AG04449 (cell line): ENCODE data around the gene KIF3A.

Source experiments
- CTCF ChIA-PET: fragments of 350-600 bp; formaldehyde crosslinking; extraction: SDS; loops from one replicate; lab custom pipeline; 2021; ENCODE audit warnings: antibody characterized with exemption; lab: Yijun Ruan, JAX
- POLR2A ChIA-PET: fragments of 400-600, 350-600 bp; formaldehyde crosslinking; extraction: SDS; loops from one replicate; lab custom pipeline; 2020; ENCODE audit warnings: antibody characterized with exemption, inconsistent platforms; lab: Yijun Ruan, JAX
- DNase-seq: peaks from one replicate; pipeline ENCODE4 v3.0.0-alpha.2; 2010; ENCODE audit warnings: low read depth, low spot score
- H3K4me3 ChIP-seq: 2 replicates; pipeline ENCODE4 v1.5.1; 2011; ENCODE audit warnings: low read depth, mild to moderate bottlenecking, control low read depth, low read length
- CTCF ChIP-seq: IDR thresholded peaks from one replicate; pipeline ENCODE4 v1.5.1; 2011; ENCODE audit warnings: mild to moderate bottlenecking, moderate library complexity, low read length, control low read depth, inconsistent platforms; ENCODE audit not compliant: insufficient read depth; ENCODE audit errors: missing control alignments

The KIF3A gene

DNA sequence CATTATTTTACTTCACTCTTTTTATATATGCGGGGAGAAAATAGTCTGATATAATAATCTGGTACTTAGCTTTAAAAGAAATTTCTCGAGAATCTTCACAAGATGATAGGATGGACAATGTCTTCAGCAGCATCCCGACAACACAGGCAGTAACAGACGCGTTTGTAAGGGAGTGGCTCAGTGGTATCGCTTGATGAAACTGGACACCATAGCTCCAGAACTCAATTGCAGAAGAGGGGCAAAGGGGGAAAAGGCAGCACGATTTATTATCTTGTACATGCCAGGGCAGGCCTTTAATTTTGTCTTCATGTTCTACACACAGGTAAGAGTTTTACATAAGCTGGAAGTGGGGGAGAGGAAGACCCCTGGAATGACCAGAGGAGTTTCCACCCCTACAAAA is 47.8 kb downstream of the KIF3A start:
- no peak for DNase-seq
- no peak overlapping the region for H3K4me3 ChIP-seq
- POLR2A ChIA-PET: no interaction called here

DNA sequence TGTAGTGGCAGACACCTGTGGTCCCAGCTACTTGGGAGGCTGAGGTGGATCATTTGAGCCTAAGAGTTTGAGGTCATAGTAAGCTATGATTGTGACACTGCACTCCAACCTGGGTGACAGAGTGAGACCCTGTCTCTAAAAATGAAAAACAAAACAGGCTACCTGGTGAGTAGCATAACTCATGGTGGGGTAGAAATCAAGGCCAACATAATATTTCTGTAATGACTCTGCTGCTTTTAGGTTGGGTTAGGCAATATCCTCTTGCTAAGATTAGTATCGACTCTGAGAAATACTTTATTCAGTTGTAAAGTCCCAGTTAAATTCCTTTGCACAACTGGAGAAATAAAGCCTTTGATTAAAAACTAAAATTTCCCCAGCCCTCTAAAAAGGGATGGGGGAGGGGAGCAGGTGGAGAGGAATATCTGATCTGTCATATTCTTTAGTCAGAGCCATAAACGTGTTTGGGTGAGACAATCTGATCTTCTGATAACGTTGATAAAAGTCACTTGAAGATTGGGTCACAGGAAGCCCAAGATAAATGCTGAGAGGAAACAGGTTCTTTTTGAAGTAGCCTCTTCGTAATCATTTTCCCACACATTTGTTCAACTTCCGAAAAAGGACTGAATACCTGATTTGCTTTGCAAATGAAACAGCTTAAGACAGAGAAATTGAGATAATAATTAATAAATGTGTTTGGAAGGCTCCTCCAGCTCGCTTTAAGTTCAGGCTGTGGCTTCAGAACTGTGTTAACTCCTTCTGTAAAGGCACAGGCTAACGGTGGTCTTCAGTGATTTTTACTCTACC is 48.6 kb downstream of the KIF3A start:
- ChIA-PET POLR2A (no interaction called here), CTCF (interaction anchor here (1.1 to 1.5 kb wide), 4 partner anchors 12 to 132 kb away, joined by 3 to 6 read pairs (median 4); no protein-coding TSS in a partner anchor)
- no peak for TF ChIP-seq CTCF
- no peak overlapping the region for H3K4me3 ChIP-seq
- DNase-seq: no peak

More for the DNA sequence above, 47.8 kb downstream of the KIF3A start:
- TF ChIP-seq CTCF: no peak
- CTCF ChIA-PET: interaction anchor here (1.2 to 1.7 kb wide), 5 partner anchors 10 to 304 kb away, joined by 4 to 6 read pairs (median 5); no protein-coding TSS in a partner anchor

- TF ChIP-seq CTCF: no peak
- no peak for DNase-seq
- H3K4me3 ChIP-seq: no peak overlapping the region
- ChIA-PET POLR2A (no interaction called here), CTCF (interaction anchor here (1.1 kb wide), 1 partner anchor 16 kb away, joined by 3 read pairs; no protein-coding TSS in a partner anchor)
Observed at GRCh38 chr5:132687995-132688394, 49.4 kb downstream of the KIF3A start.

- CTCF ChIA-PET: interaction anchor here (1.6 kb wide), 1 partner anchor 9 kb away, joined by 8 read pairs; no protein-coding TSS in a partner anchor
- POLR2A ChIA-PET: no interaction called here
- no peak overlapping the region for H3K4me3 ChIP-seq
- DNase-seq: no peak
- TF ChIP-seq CTCF: no peak
Observed at GRCh38 chr5:132686193-132686592, 51.2 kb downstream of the KIF3A start.

GRCh38 chr5:132684922-132685720 is 52.2 kb downstream of the KIF3A start:
- H3K4me3 ChIP-seq: no peak overlapping the region
- ChIA-PET POLR2A (no interaction called here), CTCF (interaction anchor here (1.0 to 1.3 kb wide), 2 partner anchors 10 to 23 kb away, joined by 3 read pairs; no protein-coding TSS in a partner anchor)
- TF ChIP-seq CTCF: no peak
- DNase-seq: no peak
